Measurements from ENCODE around the gene ABCC5.

ABCC5 gene

DNA sequence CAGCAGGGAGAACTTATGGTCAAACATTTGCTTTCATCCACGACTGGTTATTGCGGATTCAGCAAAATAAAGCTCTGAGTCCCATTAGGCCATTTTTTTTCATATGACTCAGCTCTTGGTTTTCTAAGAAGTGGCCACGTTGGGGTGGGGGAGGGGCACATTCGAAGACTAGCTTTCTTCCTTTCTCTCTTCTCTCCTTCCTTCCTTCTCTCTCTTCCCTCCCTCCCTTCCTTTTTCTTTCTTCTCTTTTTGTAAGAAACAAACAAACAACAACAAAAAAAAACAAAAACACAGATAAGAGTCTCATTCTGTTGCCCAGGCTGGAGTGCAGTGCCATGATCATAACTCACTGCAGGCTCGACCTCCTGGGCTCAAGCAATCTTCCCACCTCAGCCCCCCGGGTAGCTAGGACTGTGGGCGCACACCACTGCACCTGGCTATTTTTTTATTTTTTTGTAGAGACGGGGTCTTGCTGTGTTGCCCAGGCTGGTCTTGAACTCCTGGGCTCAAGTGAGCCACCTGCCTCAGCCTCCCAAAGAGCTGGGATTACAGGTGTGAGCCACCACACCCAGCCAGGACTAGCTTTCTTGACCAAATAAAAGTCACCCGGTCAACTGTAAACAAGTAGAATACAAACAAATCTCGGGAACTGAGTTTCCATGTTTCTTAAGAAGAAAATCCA is 41.6 kb downstream of the ABCC5 start:
- DNase-seq (ENCODE audit: low read depth in 2 of 2) = no peak

DNA sequence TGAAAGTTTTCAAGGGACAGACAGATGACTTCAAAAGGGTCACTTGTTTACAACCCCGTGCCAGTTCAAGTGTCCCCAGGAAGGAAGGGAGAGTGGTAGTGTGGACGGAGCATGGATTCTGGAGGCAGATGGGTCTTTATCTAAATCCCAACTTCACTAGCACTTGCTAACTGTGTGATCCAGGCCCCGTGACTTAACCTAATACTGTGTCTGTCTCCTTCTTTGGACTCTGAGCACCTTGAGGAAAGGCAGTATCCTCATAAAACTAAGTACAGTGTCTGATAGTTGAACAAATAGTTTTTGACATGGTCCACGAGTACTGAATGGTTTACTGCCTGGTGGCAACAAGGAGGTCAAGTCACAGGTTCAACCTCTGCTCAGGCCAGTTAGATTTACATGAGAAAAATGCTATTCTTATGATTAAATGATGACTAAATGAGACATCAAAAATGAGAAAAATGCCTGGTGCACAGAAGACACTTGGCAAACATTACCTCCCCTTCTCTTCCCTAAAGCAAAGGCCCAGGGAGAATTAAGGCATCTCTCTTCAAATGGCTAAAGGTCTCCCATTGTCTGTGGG is 48.9 kb downstream of the ABCC5 start:
- no peak for DNase-seq (ENCODE audit: low read depth in 2 of 2)

DNA sequence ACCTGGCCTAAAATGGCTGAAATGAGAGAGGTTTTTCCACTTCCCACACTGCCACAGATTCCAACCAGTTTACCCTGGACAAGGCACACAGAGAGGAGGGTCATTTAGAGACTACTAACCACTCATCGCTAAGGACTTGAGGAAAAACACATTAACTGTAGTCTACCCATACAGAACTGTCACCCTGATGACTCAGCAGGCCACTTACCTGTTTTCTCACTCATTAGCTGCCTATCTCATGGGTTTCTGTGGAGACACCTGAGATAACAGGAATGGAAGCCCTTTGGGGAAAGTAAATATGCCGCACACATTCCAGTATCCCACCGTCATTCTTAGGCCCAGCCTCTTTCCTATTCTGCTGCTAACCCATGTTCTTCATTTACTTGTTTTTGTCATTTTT is 50.0 kb downstream of the ABCC5 start:
- DNase-seq (ENCODE audit: low read depth in 2 of 2) = no peak

DNA sequence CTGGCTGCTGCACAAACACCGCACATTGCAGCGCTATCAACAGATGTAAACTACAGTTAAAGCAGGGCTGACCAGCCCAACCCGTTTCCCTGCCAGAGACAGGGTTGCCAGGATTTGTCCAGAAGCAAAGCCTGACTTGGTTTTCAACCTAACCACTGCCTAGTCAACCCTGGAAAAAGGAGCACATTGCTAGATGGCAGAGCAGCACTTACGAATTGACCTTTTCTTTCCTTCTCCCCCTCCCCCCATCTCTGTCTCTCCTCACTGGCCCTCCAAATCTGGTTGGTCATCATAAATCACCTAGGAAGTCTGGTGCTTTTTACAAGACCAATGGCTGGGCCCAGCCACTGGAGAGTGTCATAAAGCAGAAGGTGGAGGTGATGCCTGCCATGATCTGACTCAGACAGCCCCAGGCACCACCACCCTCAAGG is 51.3 kb downstream of the ABCC5 start:
- DNase-seq (ENCODE audit: low read depth in 2 of 2) = no peak

DNA sequence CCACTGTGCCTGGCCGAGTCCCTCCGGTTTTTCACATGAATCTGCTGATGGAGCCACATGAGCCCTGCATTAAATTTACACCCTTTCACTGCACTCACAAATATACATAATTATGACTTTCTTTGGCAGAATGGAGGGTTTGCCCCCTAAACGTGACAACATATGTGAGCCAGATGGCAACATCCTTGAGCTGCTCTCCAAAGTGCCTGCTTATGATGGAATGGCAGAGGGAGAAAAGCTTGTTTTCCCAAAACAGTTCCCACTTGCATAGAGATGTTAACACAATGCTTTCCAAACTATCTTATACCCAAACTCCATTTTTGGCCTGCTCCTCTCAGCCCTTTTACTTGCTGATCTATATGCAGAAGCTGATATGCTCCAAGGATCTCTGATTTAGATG is 54.9 kb downstream of the ABCC5 start:
- no peak for DNase-seq (ENCODE audit: low read depth in 2 of 2)

DNA sequence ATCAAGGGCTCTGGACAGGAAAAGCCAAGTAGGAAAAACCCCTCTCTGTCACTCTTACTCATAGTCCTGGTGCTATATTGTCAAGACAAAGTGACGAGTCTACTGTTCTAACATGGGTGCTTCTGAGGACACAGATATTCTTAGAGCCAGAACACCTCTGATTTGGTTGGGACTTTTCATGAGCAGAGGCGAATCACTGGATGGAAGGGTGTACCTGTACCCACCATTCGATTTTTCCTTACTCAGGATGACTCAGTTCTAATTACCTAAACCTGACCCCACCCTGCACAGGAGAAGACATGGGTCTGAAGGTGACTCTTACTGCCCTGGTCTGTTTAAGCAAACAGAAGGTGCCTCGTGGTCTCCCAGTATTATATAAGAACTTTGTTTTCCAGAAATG is 58.5 kb downstream of the ABCC5 start:
- DNase-seq (ENCODE audit: low read depth in 2 of 2) = no peak

DNA sequence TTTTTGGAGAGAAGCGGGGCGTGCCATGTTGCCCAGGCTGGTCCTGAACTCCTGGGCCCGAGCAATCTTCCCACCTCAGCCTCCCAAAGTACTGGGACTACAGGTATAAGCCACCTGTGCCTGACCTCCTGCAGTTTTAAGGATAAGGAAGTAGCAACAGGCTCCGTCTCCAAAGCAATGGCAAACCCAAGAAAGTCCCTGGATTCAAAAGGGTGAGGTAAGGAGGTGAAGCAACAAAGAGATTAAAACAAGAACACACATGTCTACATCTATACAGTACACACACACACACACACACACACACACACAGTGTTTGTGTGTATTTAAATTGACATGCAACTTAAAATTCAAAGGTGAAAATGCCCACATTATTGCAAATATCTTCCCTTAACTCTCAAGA is 58.9 kb downstream of the ABCC5 start:
- DNase-seq (ENCODE audit: low read depth in 2 of 2) = no peak

DNA sequence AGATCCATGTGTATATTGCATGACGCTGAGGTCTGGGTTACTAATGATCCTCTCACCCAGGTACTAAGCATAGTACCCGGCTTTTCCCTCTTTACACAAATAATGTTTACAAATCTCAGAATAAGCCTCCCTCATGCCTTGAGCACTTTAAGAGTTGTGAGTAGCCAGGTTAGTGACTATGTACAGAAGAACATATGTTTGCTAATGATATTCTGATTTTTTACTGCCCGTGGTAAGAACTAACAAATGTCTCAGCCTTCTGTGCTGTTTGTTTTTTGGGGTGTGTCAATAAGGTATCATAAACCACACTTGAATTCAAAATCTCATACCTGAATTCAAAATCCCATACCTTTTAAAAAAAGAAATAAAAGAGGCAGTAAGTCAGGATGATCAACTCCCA is 59.5 kb downstream of the ABCC5 start:
- DNase-seq (ENCODE audit: low read depth in 2 of 2) = no peak

DNA sequence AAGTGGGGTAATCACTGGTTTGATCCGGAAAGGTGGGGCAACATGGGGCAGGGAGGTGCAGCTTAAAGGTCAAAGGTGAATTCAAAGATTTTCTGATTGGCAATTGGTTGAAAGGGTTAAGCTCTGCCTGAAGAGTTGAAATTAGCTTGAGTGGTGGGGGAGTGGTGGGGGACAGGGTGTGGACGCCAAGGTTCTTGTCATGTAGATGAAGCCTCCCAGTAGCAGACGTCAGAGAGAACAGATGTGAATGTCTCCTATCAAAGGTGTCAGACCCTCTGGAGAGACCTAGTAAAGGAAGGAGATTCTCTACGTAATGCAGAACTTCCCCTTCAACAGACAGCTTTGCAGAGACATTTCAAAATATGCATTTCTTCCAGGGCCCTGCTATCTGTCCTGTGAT is 62.8 kb downstream of the ABCC5 start:
- DNase-seq (ENCODE audit: low read depth in 2 of 2) = no peak

DNA sequence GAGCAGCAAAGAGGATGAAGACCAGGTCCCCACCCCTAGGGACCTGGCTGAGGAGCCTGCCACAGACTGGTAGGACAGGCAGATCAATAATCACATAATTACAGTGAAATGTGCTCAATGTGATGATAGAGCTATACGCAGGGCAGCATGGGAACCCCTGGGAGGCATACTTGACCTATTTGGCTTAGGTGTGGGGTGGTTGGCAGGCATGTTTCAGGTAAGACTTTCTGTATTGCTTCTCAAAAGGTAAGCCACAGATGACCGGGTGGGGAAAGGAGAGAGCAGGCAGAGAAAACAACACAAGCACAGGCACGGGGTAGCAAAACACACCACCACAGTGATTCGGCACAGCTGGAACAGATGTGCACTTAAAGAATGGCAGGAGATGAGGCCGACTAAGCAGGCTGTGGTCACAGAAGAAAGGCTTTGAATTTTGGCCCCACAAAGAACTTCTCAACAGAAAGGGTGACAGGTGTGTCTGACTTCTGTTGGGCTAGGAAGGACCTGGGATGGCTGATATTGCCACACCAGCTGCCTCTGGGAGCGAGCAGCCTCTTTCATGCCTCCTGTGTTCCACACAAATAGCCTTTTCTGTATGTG is 64.1 kb downstream of the ABCC5 start:
- no peak for DNase-seq (ENCODE audit: low read depth in 2 of 2)

DNA sequence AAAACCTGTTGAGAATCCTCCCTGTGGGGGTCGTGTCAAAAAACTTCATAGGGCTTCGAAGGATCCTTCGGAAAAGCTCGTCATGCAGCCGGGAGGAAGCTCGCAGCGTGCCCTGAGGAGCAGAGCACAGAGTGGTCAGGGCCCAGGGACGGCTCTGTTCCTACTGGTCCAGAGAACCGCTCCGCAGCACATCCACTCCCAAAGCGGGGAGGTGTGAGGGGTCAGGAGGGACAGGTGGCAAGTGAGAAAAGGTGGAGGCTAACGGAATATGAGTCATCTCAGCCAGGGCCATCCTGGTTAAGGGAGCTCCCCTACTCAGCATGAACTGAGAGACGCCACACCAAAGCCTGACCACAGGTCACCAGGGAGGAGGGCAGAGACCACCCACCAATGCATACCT is 66.2 kb downstream of the ABCC5 start:
- DNase-seq (ENCODE audit: low read depth in 2 of 2) = no peak

DNA sequence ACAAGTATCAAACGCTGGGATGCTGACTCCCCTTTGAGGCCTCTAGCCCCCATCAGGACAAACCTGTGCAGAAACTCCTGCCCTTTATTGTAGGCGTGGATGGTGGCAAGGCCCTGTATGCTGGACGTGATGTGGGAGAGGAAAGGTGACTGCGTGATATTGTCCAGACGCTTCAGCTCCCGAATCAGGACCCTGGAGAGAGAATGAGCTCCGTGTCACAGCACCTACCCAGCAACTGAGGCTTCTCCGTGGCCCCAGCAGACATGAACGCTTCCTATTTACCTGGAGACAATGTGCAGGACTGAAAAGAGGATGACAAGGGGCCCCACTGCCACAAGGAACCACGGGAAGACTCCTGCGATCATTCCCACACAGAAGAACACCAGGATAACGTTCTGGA is 68.0 kb downstream of the ABCC5 start:
- DNase-seq (ENCODE audit: low read depth in 2 of 2) = no peak

DNA sequence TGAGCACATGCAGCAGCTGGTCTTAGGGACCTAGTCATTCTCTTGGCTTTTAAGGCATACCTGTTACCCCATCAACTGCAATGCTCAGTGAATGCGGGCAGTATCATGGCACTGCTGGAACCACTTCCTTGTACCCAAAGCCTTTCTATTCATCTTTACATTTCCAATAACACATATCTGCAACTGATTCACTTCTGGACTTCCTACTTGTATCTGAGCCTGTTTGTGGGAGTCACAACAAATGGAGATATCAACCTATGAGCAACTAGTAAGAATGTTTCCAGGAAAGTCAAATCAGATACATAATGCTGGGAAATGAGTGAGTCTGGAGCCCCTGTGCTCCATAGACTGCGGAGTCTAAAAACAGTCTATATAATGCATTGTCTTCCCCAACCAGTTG is 71.6 kb downstream of the ABCC5 start:
- no peak for DNase-seq (ENCODE audit: low read depth in 2 of 2)

DNA sequence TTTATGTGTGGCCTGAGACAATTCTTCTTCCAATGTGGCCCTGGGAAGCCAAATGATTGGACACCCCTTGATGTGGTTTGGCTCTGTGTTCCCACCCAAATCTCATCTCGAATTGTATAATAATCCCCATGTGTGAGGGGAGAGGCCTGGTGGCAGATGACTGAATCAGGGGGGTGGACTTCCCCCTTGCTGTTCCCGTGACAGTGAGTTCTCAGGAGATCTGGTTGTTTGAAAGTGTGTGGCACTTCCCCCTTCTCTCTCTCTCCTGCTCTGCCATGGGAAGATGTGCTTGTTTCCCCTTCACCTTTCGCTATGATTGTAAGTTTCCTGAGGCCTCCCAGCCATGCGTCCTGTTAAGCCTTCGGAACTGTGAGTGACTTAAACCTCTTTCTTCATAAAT is 72.9 kb downstream of the ABCC5 start:
- no peak for DNase-seq (ENCODE audit: low read depth in 2 of 2)

DNA sequence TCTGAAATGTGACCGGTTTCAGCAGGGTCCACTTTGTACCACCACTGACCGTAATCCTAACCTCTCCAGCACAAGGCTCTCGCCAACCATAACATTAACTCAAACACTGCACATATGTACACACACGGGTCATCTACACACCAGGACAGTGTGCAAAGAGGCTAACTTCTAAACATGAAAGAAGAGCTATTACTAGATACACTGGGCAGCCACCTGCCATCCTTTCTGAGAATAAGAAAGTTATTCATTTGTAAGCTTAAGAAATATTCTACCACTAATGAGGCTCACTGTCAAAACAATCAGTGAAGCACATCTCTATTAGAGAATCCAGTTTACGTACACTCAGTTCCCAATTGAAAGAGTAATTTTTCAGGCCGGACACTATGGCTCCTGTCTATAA is 73.9 kb downstream of the ABCC5 start:
- no peak for DNase-seq (ENCODE audit: low read depth in 2 of 2)

DNA sequence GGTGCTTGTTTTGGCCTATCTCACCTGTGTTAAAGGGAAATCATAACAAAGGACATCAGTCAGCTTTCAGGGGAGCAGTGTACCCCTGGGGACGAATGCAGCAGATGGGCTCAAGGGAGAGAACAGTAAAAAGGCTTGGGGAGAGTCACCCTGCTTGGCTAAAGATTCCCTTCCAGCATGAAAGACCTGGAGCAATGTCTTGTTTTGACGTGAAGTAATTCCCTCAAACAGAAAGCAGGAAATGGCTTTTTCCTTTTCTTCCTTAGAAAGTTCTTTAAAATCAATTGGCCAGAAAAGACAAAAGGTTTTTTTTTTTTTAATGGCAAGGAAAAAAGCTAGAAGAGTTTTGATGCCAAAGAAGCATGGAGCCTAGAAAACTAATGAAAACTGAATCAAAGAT is 76.5 kb downstream of the ABCC5 start:
- no peak for DNase-seq (ENCODE audit: low read depth in 2 of 2)

DNA sequence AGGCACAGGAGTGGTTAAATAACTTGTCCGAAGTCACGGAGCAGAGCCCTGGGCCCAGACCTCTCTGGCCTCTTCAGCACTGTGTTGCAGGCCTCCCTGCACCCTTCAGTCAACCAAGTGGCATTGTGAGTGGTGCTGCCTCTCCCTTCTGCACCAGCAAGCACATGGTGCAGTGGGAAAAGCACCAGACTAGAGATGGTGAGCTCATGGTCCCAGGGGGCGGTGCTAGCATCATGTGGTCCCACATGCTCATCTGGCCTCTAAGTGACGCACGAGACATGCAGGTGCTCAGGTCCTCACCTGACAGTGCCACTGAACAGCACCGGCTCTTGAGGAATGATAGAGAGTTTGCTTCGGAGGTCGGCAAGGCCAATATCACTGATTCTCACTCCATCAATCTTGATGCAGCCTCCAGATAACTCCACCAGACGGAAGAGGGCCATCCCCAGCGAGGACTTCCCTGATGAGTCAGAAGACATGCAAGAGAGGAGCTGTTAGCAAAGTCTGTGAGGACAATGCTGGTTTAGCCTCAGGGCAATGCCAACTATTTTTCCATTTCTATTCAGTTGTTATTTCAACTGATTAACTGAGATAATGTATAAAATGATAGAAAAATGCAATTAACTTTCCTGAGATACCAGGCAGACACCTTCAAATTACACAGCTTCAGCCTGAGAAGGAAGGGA is 79.9 kb downstream of the ABCC5 start:
- no peak for DNase-seq (ENCODE audit: low read depth in 2 of 2)

DNA sequence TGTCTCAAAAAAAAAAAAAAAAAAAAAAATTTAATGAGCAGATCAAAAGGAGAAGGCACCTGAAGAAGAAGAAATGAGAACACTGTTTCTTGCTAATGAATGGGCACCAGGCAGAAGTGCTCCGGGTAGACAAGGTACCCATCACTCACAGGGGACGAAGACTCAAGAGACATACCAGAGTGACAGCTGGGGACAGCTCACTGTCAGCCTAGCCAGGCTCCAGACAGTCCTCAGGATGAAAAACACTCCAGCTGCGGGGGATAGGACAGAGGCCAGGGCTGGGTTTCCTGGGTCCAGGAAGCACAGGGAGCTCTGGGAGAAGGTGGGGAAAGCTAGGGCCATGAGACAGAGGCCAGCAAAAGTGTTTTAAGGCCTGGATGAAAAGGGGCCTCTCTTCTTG is 84.5 kb downstream of the ABCC5 start:
- DNase-seq (ENCODE audit: low read depth in 2 of 2) = no peak

DNA sequence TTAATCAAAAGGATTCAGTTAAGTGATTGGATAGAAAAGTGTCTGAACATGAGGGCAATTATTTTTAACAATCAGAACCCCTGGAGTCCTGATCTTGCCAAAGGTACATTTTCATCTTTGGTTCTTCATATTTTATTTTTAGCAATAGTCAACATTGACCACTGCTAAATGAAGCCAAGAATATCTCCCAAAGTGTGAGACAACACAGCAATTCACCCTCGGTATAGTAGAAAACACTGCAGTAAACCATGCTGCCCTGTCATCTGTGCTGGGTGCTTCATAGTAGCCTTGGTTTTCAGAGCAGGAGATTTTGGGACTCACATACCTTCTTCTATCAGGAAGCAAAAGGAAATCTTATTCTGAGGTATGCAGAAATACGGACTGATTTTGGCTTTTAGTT is 85.8 kb downstream of the ABCC5 start:
- DNase-seq (ENCODE audit: low read depth in 2 of 2) = no peak

DNA sequence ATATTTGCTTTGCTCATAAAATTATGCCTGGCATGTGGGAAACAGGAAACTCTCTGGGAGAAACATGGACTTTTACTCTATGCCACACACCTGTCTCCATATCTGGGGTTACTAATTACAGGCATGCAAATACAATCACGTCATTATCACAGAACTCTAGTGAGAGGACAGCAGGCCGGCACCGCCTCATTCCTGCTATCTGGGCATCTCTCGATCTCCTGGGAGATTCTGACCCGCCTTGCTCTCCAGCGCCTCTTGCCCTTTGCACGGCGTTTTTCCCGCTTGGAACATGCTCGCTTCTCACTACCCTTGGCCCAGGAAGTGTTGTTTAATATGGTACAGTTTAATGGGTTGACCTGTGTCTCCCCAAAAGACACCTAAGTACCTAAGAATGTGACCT is 87.6 kb downstream of the ABCC5 start:
- no peak for DNase-seq (ENCODE audit: low read depth in 2 of 2)

DNA sequence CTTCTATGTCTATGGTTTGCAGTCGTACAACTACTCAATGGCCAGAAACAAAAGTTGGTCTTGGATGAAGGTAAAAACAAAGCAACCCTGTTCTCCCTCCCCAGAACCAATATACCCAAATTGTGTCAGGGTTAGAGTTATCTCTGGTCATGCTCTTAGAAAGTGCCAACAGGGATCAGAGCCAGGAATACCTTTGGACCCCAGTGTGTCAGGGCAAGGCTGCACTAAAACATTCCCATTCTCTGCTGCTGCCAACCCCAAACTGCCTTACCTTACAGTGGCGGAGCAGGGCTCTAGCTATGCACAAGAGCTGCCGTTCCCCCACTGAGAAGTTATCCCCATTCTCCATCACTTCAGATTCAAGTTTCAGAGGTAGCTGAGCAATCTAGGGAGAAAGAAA is 90.6 kb downstream of the ABCC5 start:
- DNase-seq (ENCODE audit: low read depth in 2 of 2) = no peak

DNA sequence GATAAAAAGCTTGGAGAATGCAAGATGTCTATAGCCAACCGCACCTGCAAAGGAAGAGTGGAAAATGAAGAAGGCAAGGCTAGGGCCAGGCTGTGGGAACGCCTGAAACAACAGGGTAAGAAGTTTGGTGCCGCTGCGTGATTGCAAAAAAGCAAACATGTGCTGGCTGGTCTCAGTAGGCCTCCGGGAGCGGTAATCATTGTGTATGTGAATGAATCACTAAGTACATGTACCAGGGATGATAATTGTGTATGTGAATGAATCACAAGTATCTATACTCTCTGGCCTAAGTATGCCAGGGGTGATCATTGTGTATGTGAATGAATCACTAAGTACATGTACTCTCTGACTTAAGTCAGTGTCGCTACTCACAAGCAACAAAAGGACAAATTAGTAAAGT is 92.7 kb downstream of the ABCC5 start:
- no peak for DNase-seq (ENCODE audit: low read depth in 2 of 2)

DNA sequence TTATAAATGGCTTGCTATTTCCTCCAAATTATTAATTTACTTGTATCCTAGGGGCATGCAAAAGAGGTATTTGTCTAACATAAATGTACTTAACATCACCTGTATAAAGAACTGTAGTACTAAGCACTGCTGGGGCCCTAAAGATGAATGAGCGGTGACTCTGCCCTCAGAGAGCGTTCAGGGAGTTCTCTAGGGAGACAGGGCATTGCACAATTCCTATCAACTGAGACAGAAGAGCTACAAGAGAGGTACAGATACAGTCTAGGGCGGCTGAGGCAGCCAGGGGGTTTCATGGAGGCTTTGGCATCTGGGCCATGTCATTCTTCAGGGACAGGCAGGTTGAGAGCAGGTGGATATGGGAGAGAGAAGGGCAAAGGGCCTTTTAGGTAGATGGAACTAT is 93.1 kb downstream of the ABCC5 start:
- DNase-seq (ENCODE audit: low read depth in 2 of 2) = no peak
